ENCODE measurements around the gene TACR2.

DNA sequence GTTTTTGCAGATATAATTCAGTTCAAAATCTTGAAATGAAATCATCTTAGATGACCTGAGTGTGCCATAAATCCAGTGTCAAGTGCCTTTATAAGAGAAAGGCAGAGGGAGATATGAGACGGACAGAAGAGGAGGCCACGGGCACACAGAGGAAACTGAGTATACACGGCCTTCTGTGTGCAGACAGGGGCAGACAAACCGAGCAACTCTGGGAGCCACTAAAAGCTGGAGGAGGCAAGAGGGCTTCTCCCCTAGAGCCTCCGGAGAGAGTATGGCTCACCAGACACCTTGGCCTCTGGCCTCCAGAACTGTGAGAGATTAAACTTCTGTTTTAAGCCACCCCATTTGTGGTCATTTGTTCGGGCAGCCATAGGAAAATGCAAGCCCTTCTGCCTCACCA, 47.2 kb upstream of the TACR2 start:
- TF ChIP-seq, protein P1, sequence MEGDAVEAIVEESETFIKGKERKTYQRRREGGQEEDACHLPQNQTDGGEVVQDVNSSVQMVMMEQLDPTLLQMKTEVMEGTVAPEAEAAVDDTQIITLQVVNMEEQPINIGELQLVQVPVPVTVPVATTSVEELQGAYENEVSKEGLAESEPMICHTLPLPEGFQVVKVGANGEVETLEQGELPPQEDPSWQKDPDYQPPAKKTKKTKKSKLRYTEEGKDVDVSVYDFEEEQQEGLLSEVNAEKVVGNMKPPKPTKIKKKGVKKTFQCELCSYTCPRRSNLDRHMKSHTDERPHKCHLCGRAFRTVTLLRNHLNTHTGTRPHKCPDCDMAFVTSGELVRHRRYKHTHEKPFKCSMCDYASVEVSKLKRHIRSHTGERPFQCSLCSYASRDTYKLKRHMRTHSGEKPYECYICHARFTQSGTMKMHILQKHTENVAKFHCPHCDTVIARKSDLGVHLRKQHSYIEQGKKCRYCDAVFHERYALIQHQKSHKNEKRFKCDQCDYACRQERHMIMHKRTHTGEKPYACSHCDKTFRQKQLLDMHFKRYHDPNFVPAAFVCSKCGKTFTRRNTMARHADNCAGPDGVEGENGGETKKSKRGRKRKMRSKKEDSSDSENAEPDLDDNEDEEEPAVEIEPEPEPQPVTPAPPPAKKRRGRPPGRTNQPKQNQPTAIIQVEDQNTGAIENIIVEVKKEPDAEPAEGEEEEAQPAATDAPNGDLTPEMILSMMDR (IDR thresholded peaks at IDR 0.05; ENCODE audit: insufficient read depth, low read length, poor library complexity, severe bottlenecking) = no peak
- no peak for TF ChIP-seq EZH2phosphoT487 (conservative IDR thresholded peaks at IDR 0.05; ENCODE audit: low read length)

All from SU-DHL-6 (cell line).